Astrocyte of the cerebellum (primary cell): Measurements from ENCODE around the gene MYH7.
"Not testable (repeated sequence)": the region's sequence is repeated elsewhere in the genome, so short reads cannot be mapped to it uniquely, and the experiment has no call there.

ENCODE experiments used
- DNase-seq: peaks from one replicate; pipeline ENCODE4 v3.0.0-alpha.2; 2011; ENCODE audit warnings: low read depth
- H3K4me3 ChIP-seq: 2 replicates; pipeline ENCODE4 v1.5.1; 2011; ENCODE audit warnings: mild to moderate bottlenecking, low read depth, low read length, moderate library complexity
- in situ Hi-C: cut with HindIII; loops from 2 replicates; pipeline ENCODE4 v1.10.0; 2017; ENCODE audit warnings: low sequenced_read_pairs
- TF ChIP-seq, protein P1 (sequence below): IDR thresholded peaks from 2 replicates; pipeline ENCODE4 v1.5.1; 2012; ENCODE audit warnings: low read length, low read depth, moderate library complexity, mild to moderate bottlenecking; ENCODE audit errors: missing control alignments

MYH7 gene

GRCh38 chr14:23392613-23393012 lies 42.8 kb downstream of the MYH7 start:
- TF ChIP-seq, protein P1, sequence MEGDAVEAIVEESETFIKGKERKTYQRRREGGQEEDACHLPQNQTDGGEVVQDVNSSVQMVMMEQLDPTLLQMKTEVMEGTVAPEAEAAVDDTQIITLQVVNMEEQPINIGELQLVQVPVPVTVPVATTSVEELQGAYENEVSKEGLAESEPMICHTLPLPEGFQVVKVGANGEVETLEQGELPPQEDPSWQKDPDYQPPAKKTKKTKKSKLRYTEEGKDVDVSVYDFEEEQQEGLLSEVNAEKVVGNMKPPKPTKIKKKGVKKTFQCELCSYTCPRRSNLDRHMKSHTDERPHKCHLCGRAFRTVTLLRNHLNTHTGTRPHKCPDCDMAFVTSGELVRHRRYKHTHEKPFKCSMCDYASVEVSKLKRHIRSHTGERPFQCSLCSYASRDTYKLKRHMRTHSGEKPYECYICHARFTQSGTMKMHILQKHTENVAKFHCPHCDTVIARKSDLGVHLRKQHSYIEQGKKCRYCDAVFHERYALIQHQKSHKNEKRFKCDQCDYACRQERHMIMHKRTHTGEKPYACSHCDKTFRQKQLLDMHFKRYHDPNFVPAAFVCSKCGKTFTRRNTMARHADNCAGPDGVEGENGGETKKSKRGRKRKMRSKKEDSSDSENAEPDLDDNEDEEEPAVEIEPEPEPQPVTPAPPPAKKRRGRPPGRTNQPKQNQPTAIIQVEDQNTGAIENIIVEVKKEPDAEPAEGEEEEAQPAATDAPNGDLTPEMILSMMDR: no peak
- in situ Hi-C loops: no loop called here
- no peak for DNase-seq

DNA sequence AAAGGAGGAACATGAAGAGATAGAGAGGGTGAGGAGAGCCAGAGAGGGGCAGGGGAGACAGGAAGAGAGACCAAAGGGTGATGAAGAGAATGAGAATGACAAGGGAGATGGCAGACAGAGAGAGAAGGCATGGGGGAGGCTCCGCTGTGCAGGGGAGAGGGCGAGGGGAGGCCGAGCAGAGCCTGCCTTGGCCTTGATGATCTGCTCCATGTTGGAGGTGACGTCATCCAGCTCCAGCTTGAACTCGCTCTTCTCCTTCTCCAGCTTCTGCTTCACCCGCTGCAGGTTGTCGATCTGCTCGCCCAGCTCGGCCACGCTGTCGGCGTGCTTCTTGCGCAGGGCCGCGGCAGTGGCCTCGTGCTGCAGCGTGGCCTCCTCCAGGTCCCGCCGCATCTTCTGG lies 45.6 kb downstream of the MYH7 start:
- DNase-seq, in situ Hi-C loops, H3K4me3 ChIP-seq: not testable (repeated sequence)

More at GRCh38 chr14:23392613-23393012, 42.8 kb downstream of the MYH7 start:
- H3K4me3 ChIP-seq: no peak overlapping the region

- DNase-seq: no peak
- H3K4me3 ChIP-seq: no peak overlapping the region
- in situ Hi-C loops: no loop called here
- TF ChIP-seq, protein P1: no peak
These were observed 46.1 kb downstream of the MYH7 start for GRCh38 chr14:23389396-23389795.

DNA sequence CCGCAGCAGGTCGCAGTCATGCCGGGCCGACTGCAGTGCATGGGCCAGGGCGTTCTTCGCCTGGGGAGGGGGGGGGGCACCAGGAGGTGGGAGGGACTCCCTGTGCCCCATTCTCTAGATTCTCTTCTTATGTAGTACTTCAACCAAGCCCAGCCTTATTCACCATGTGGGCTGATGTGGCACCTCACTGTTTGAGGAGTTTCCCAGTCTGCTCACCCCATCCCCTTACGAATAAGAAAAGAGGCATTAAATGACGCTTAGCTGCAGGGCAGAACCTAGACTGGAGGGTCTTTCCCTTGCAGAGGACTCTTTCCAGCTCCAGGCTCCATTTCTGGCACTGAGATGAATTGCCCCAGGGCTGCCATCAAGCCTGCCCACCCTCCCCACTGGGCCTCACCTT lies 46.5 kb downstream of the MYH7 start:
- TF ChIP-seq, protein P1: no peak
- no peak overlapping the region for H3K4me3 ChIP-seq
- in situ Hi-C loops: no loop called here
- DNase-seq: no peak

GRCh38 chr14:23387916-23388882 lies 47.3 kb downstream of the MYH7 start:
- TF ChIP-seq, protein P1: no peak
- in situ Hi-C loops: no loop called here
- DNase-seq: no peak
- H3K4me3 ChIP-seq: no peak overlapping the region

- H3K4me3 ChIP-seq: no peak overlapping the region
- TF ChIP-seq, protein P1: no peak
- no peak for DNase-seq
- in situ Hi-C loops: no loop called here
These were observed 48.5 kb downstream of the MYH7 start for GRCh38 chr14:23386999-23387398.

DNA sequence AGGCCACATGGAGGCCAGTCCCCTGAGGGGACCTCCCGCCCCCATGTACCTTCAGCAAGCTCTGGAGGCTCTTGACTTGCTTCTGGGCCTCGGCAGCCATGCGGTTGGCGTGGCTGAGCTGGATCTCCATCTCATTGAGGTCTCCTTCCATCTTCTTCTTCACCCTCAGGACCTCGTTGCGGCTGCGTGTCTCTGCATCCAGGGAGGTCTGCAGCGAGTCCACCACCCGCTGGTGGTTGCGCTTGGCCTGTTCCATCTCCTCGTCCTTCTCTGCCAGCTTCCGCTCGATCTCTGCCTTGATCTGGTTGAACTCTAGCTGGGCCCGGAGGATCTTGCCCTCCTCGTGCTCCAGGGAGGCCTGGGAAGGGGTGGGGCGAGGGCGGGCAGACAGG lies 49.2 kb downstream of the MYH7 start:
- DNase-seq, H3K4me3 ChIP-seq, in situ Hi-C loops: not testable (repeated sequence)
